ENCODE data around the gene GUF1. TPM values are rescaled to one million over a fixed set of nuclear protein-coding genes. Genes with fewer than 3 reads are reported as not detected.
"Not testable (repeated sequence)": the region's sequence is repeated elsewhere in the genome, so short reads cannot be mapped to it uniquely, and the experiment has no call there.

GUF1 gene
- total RNA-seq, 1 experiment from 2014 or later, result 14.9 TPM

DNA sequence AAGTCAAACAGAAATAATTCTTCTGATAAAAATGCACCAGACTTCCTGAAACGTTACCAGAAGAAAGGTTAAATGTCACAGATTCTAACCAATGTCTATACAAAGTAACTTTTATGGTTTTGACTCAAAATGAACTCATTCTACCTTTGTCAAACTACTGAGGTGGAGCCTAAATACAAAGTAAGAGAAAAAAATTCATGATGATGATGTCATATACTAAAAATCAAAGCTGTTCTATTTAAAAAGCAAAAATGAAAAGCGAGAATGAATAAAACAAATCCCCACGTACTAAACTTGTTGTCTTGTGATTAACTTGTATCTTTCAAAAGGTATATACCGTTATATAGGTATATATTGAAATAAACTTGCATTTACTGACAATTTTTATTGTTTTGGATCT is 26.5 kb downstream of the GUF1 start:
- DNase-seq (ENCODE audit: low spot score), result no peak

DNA sequence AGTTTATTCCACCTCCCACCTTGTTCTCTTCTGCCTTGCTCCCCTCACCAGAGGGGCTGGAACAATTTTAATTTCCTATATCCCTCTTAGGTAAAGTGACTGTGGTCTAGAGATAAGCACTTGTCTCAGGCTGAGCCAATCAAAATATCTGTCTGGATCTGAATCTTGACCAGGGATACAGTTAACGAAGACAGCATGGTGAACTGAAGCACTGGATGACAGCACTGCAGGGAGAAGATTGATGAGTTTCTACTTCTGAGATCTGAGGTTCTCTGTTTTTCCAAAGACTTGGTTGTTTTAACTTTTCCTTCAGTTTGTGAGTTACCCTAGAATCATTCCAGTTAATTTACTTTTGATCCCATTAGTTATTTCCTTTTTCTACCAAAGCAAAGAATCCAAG is 34.9 kb downstream of the GUF1 start:
- DNase-seq (ENCODE audit: low spot score), result no peak

DNA sequence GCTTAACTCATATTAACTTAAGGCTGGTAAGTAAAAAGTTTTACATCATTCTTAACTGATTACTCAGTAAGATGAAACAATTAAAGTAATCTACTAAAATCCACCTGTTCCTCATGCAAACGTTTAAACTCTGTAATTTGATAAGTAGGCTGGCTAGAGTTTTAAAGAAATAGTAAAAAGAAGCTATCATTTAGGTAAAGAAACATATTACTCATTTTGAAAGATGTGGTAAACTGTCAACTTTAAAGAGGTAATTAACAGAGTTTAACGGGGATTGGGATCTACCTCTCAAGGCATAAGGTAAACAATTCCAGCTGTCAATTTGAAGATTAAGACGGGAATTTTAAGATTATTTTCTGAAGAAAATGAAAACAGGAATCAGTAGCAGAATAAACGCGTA is 38.4 kb downstream of the GUF1 start:
- DNase-seq (ENCODE audit: low spot score), result no peak

DNA sequence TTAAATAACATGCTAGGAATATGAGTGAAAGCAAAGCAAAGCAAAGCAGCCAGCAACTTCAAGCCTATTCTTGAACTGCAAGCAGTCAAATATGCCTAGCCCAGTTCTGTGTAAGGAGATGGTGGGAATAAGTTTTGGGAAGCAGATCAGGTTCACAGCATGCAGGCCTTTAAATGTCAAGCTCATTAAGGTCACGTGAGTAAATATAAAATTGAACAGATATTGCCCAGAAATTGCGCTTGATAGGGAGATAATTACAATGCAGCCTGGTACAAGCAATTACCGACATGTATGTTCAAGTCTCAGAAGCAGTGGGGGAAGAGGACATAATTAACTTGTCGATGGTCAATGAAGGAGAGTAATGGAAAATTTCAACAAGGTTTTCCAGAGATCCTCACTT is 42.2 kb downstream of the GUF1 start:
- no peak for DNase-seq (ENCODE audit: low spot score)

DNA sequence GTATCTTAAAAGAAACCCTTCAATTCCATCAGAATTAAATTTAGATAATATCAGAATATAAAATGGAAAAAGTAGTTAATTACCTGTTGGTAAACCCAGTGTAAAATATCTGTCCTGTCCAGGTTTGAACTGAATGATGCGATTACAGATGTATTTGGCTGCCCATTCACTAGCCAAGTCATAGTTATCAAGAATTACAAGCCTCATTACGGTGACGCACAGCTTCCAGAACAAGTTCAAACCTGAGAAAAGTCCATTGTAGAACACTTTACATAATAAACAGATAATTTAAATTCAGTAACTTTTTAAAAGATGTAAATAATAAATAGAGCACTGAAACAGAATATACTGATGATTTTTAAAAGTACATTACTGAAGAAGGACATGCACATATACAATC is 43.8 kb downstream of the GUF1 start:
- DNase-seq (ENCODE audit: low spot score), result no peak

DNA sequence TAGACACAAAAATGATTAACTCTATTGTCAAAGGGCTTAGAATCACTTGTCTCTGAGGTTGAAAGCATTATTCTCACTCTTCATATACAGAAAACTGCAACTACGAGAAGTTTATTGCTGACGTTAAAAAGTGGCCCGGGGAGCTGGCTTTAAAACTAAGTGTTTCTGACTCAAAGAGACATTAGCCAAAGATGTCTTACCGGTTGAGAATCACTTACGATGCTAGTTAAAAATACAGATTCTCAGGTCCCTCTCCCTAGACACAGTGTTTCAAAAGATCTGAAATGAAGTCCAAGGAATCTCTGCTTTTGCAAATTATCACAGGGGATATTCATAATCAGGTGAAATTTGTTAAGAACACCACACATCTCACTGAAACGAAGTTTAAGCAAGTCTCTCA is 46.9 kb downstream of the GUF1 start:
- no peak for DNase-seq (ENCODE audit: low spot score)

DNA sequence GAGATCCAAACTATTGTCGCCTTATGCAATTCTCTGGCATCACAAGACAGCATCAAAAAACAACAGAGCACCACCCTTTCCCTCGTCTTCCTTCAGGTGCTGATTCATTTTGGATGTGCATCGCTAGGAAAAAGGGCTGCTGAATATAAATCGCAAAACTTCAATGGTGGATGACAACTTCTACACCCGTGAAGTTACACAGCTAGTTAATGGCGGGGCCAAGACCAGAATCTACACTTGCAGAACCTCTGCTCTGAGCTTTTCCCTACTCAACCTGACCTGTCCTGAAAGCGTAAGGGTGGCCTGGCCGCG is 47.5 kb downstream of the GUF1 start:
- DNase-seq (ENCODE audit: low spot score), result no peak

DNA sequence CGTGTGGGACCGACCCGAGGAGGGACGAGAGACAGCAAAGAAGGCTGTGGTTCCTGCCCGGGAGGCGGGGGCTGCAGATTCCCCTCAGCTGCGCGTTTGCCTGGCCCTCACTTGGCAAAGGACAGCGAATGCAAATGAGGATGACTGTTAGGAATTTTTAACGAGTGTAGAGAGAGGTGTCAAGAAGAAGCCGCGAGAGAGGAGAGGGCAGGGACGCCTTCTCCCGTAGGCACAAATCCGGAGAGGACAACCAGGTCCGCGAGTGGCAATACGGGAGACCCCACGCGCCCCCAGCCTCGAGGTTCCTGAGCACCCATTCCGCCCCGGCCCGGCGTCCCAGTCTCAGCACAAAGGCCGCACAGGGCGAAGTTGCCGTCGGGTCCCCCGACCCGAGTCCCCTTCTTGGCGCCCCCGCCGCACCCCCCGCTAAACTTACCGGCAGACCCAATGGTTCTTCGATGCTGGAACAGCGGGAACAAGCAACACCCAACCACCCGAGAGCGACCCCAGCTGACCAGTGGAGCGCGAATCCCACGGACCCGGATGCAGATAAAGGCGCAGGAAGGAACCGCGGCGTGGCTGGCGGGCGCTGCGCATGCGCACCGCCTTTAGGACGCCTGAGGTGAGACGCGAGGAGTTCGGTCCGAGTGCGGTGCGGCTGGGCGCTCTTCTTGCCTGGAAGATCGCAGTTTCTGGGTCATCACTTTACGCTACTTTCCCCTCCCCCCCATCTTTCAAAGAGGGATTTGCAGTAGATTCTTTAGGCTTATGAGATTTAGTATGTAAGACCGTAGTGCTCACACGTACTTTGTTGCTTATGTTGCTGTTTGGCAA is 48.0 kb downstream of the GUF1 start, which contains the start of gene GNPDA2:
Gene GNPDA2 (minus strand): TSS at position 519 of the 834 bp plus-strand sequence. CDS start 4,349 bp downstream, outside the sequence.
- peak; percentile 93 for DNase-seq (ENCODE audit: low spot score)

DNA sequence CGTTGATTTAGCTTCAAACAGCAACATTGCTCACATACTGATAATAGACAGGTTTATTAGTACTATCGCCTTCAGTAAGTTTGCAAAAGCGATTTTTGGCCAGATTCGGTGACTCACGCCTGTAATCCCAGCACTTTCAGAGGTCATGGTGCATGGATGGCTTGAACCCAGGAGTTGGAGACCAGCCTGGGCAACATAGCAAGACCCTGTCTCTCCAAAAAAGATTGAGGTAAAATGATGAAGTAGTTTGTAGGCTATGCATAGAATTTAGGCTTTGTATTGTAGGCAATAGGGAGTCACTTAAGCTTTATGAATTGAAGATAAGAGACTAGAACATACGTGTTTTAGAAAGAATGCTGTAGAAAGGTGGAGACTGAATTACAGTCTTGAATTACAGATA is 49.3 kb downstream of the GUF1 start:
- no peak for DNase-seq (ENCODE audit: low spot score)

DNA sequence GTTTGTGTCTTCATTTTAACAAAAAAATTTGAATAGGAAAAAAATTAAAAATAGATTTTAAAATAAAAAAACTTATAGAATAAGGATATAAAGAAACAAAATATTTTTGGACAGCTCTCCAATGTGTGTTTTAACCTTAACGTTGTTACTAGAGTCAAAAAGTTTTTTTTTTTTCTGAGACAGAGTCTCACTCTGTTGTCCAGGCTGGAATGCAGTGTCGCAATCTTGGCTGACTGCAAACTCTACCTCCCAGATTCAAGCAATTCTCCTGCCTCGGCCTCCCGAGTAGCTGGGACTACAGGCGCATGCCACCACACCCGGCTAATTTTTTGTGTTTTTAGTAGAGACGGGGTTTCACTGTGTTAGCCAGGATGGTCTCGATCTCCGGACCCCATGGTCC is 50.5 kb downstream of the GUF1 start:
- not testable (repeated sequence) for DNase-seq (ENCODE audit: low spot score)

DNA sequence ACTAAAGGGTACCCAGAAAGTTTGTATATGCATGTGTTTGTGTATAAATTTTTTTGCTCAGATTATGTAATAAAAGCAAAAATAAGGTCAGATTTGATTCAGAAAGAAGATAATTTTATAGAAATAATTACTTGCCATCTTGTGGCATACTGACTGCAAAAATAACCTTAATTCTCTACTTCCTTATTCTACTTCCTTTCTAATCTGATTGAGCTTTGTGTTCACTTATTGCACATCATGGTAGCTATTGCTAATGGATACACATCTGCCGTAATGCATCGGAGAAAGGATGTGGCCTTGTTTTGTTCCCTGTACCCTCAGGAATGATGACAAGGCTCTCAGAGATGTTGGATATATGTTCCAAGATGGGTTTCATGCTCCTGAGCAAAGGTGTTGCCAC is 58.7 kb downstream of the GUF1 start:
- no peak for DNase-seq (ENCODE audit: low spot score)

DNA sequence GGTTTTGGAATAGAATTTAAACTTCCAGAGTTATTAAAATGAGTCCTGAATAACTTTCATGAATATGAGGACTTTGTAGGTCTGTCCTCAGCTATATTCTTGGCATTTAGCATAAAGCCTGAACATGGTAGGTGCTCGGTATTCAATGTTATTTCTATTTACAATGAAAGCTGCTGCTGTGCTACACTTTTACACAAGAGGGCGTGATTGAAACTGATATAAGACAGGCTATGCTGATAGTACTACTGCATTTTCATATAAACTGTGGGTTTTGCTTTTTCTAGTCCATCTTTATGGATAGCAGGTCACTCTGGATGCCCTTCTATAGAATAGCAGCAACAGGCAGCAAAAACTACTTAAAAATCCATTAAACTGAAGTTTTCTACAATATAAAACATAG is 60.4 kb downstream of the GUF1 start:
- DNase-seq (ENCODE audit: low spot score), result peak; percentile 33

DNA sequence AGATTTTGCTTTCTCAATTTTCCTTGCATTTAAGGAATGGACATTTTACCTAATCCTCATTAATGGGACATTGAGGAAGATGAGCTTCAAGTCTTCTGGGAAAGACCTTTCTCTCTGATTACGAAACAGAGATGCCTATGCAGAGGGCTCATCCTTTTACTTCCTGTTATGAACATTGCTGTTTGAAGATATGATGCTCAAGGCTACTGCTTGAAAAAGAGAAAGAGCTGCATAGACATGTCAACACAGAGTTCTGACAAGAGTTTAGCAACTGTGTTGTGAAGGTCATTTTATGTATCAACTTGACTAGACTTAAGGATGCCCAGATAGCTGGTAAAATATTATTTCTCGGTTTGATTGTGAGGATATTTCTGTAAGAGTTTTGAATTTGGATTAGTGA is 62.0 kb downstream of the GUF1 start:
- no peak for DNase-seq (ENCODE audit: low spot score)

Other genes starting within 250 kb of the GUF1 start
- gene KCTD8, start 229.6 kb upstream of the GUF1 start, total RNA-seq (2014; rRNA removed; shearing (Covaris generic)), result 0.18 and 0.21 TPM in 2 replicates
- 0.92 TPM in 1 of 2 replicates, not detected in the other for gene YIPF7, start 26.8 kb upstream of the GUF1 start, total RNA-seq (2014; rRNA removed; shearing (Covaris generic))
- 29.8 and 50.2 TPM in 2 replicates for gene GNPDA2, start 48.1 kb downstream of the GUF1 start, total RNA-seq (2014; rRNA removed; shearing (Covaris generic))

Measured in H4 (cell line).